Breast epithelium (tissue), 3 donors: Measurements from ENCODE around the gene ANO2.

Experiments
- POLR2A ChIP-seq: fragments of 450-650 bp; IDR thresholded peaks from one replicate; pipeline ENCODE4 v1.6.1; 2016; ENCODE audit warnings: antibody characterized with exemption, mild to moderate bottlenecking, moderate library complexity
- TF ChIP-seq, protein P1 (sequence below), 3 donors: fragments of 450-650 bp; IDR thresholded peaks; one replicate each; pipeline ENCODE4 v1.5.1; 2016 to 2017; ENCODE audit warnings: antibody characterized with exemption in 3 of 3, mild to moderate bottlenecking in 3 of 3, moderate library complexity in 3 of 3

DNA sequence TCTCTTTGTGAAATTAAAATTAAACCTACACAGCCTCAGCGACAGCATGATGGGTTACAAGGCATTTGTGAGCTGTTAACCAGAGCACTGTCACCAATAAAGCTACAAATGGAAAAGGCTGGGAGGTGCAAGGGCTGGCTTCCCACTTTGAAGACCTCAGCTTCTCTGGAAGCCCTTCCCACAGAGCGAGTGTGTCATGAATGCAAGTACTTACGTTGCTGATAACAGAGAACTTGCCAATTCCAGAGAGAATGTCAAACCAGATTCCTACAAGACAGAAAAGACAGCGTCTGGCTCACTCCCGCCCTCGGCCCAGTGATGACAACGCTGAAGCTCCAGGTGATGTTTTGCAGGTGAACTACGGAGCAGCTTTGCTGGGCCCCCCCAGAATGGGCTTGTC lies 367.3 kb downstream of the ANO2 start:
- TF ChIP-seq, protein P1, sequence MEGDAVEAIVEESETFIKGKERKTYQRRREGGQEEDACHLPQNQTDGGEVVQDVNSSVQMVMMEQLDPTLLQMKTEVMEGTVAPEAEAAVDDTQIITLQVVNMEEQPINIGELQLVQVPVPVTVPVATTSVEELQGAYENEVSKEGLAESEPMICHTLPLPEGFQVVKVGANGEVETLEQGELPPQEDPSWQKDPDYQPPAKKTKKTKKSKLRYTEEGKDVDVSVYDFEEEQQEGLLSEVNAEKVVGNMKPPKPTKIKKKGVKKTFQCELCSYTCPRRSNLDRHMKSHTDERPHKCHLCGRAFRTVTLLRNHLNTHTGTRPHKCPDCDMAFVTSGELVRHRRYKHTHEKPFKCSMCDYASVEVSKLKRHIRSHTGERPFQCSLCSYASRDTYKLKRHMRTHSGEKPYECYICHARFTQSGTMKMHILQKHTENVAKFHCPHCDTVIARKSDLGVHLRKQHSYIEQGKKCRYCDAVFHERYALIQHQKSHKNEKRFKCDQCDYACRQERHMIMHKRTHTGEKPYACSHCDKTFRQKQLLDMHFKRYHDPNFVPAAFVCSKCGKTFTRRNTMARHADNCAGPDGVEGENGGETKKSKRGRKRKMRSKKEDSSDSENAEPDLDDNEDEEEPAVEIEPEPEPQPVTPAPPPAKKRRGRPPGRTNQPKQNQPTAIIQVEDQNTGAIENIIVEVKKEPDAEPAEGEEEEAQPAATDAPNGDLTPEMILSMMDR (IDR thresholded peaks at IDR 0.05), result no peak
- no peak for TF ChIP-seq POLR2A
